ENCODE measurements around the gene HOXB4. TPM values are rescaled to one million over a fixed set of nuclear protein-coding genes. Genes with fewer than 3 reads are reported as not detected.

Gene HOXB4
- total RNA-seq, 1 donor from 2014 or later: 5.8 TPM

DNA sequence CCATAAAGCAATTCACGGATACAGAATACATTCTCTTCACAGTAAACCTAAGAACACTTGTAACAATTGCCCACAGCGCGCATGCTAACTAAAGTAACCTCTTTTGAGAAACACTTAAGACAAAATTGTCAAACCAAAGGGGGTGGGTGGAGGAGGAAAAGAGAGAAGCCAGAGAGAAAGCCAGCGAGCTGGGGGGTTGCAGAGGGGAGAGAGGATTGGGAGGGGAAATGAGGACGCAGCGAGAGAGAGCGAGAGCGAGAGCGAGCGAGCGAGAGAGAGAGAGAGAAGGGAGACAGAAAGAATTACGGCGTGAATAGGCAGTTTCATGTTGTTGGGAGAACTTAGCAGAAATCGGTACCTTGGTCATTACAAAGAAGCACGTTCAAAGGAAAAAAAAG is 34.3 kb upstream of the HOXB4 start:
- DNase-seq: no peak
- Histone ChIP-seq H3K9me3 (no peaks in the 10 kb centered on the region), H3K27me3 (ENCODE audit: low read depth) (peaks cover 98% of the 10 kb centered on the region)

DNA sequence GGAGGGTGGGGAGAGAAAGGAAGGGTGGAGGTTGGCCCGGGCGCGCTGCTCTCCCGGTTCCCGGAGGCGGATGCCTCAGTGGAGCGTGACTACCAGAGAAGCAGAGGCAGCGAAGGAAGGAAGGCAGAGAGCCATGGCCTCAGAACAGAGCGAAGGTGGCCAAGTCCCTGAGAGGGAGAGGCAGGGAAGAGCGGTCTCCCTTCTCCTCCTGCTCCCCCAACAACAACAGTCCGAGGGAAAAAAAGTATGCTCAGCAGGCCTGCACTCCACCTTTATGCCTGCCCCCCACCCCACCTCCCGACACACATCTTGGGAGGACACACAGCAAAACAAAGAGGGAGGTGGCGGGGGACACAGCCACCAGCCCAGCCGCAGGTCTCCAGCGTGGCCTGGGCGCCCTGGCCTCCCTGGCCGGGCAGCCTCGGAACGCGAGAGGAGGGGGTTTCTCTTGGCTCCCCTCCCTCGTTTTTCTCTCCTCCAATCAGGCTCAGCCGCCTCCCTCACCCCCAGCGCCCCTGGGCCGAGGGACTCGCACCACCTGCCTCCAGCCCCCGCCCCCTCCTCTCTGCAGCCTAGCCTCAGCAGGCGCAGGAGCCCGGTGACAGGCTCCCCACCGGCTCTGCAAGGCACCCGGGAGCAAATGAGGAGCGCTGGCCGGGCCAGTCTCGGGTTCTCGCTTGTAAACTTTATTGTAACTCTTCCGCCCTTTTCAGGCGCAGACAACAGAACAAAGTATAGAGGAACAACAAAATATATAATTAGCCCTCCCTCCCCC is 33.7 kb upstream of the HOXB4 start:
- peaks cover 98% of the 10 kb centered on the region for H3K27me3 ChIP-seq (ENCODE audit: low read depth)
- no peaks in the 10 kb centered on the region for H3K9me3 ChIP-seq
- TF ChIP-seq, protein P1, sequence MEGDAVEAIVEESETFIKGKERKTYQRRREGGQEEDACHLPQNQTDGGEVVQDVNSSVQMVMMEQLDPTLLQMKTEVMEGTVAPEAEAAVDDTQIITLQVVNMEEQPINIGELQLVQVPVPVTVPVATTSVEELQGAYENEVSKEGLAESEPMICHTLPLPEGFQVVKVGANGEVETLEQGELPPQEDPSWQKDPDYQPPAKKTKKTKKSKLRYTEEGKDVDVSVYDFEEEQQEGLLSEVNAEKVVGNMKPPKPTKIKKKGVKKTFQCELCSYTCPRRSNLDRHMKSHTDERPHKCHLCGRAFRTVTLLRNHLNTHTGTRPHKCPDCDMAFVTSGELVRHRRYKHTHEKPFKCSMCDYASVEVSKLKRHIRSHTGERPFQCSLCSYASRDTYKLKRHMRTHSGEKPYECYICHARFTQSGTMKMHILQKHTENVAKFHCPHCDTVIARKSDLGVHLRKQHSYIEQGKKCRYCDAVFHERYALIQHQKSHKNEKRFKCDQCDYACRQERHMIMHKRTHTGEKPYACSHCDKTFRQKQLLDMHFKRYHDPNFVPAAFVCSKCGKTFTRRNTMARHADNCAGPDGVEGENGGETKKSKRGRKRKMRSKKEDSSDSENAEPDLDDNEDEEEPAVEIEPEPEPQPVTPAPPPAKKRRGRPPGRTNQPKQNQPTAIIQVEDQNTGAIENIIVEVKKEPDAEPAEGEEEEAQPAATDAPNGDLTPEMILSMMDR (IDR thresholded peaks at IDR 0.05): no peak
- intact Hi-C loops (cut with DNase I): no loop called here
- H3K4me3 ChIP-seq: peak overlapping the region; percentile 64
- no peaks in the 10 kb centered on the region for H3K36me3 ChIP-seq
- DNase-seq: no peak
- H3K27ac ChIP-seq: no peak overlapping the region
- ATAC-seq: no peak
- peaks cover 38% of the 10 kb centered on the region for H3K4me1 ChIP-seq

More for the DNA sequence above, 34.3 kb upstream of the HOXB4 start:
- H3K27ac ChIP-seq: no peak overlapping the region
- no peaks in the 10 kb centered on the region for H3K36me3 ChIP-seq
- TF ChIP-seq, protein P1 (IDR thresholded peaks at IDR 0.05): no peak
- peaks cover 38% of the 10 kb centered on the region for H3K4me1 ChIP-seq
- ATAC-seq: no peak
- intact Hi-C loops (cut with DNase I): no loop called here
- H3K4me3 ChIP-seq: peak overlapping the region; percentile 64

DNA sequence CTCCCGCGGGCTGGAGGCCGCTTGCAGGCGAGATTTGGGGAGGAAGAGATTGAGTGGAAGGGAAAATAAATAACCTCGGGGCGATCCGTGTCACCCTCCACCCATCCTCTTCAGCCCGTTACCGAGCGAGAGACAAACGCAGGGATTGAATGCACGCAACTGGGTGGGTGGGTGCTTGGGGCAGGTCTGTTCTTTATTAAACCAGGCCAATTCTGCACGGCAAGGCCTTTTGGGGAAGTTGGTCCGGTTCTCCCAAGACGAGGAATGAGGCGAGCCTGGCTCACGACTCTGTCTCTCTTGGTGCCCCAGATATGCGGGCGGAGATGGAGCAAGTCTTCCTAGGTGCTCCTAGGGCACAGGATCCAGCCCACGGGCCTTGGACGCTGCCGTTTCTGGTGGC is 33.1 kb upstream of the HOXB4 start:
- no peaks in the 10 kb centered on the region for H3K36me3 ChIP-seq
- ATAC-seq: peak in 1 of 2 donors; percentile 25
- intact Hi-C loops (cut with DNase I): no loop called here
- DNase-seq: no peak
- H3K27me3 ChIP-seq (ENCODE audit: low read depth): peaks cover 98% of the 10 kb centered on the region
- H3K4me1 ChIP-seq: peaks cover 38% of the 10 kb centered on the region
- no peaks in the 10 kb centered on the region for H3K9me3 ChIP-seq
- H3K4me3 ChIP-seq: peak overlapping the region; percentile 64
- TF ChIP-seq, protein P1 (IDR thresholded peaks at IDR 0.05): no peak
- H3K27ac ChIP-seq: peak overlapping the region; percentile 66

DNA sequence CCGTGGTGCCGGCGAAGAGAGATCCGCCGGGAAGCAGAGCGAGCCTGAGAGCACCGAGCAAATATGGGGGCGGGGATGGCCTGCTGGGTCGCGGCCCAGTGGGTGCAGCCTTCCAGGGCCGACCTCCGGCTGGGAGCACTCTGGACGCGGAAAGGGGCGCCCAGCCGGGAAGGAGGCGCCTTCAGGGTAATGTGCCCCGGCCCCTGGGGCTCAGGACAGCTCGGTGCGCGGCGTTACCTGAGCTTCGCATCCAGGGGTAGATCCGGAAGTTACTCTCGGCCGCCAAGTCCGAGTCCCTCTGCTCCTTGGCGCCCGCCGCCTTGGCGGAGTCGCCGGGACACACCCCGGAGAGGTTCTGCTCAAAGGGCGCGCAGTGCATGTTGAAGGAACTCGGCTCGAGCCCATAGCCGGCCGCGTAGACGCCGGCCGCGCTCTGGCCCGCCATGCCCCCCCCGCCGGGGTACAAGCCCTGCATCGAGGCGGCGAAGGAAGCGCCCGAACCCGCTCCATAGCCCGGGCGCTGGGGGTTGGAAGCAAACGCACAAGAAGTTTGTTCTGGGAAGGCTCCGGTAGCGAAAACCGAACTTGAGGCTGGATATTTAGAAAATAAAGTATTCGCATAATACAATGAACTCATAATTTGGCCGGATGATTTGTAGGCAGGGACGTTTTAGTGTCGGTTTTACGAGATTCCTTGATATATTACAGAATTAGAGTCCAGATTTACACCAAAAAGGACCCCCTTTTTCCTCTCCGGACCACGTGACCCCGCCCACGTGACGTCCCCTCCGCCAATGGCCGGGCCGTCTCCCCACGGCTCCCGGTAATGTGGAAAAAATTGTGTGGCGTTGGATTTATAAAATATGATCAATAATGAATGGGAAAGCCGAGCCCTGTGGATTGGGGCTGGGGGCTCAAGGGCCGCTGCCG is 32.4 kb upstream of the HOXB4 start, which contains the start of gene HOXB7:
TSS of gene HOXB7 (minus strand) at position 736 of the 930 bp plus-strand sequence. CDS start at position 637, 99 bp downstream.
- TF ChIP-seq, protein P1 (IDR thresholded peaks at IDR 0.05): no peak
- DNase-seq (peak; percentile 67), ATAC-seq (peak; percentile 56 to 73)
- peak within 1 kb of the TSS; percentile 64 for H3K4me3 ChIP-seq
- intact Hi-C loops (cut with DNase I): no loop called here
- H3K27me3 ChIP-seq (ENCODE audit: low read depth): peaks cover 98% of the 10 kb centered on the region
- no peaks in the 10 kb centered on the region for H3K36me3 ChIP-seq
- peaks cover 38% of the 10 kb centered on the region for H3K4me1 ChIP-seq
- peak within 1 kb of the TSS; percentile 66 for H3K27ac ChIP-seq
- H3K9me3 ChIP-seq: no peaks in the 10 kb centered on the region

DNA sequence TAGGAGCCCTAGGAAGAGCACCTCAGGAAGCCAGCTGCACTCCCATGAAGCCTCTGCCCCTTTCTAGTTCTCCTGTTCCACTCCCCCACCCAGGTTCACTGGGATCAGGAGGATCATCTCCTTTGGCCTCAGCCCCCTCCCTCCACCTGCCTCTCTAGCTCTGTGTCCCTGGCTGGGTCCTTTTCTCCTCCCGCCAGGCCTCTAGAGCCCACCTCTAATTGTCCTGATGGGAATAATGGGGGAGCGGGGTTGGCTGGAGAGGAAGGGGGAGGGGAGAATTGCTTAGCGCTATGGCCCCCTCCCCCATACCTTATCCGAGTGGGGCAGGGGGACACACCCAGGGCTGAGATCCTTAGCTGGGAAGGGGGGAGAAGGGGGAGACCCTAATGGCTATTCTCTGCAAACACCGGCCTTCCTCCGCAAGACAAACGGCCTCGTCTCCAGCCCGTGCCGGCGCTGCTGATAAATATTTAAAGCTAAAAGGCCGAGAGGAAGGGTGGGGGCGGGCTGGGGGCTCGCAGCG is 31.7 kb upstream of the HOXB4 start:
- no peaks in the 10 kb centered on the region for H3K36me3 ChIP-seq
- peaks cover 99% of the 10 kb centered on the region for H3K27me3 ChIP-seq (ENCODE audit: low read depth)
- no peaks in the 10 kb centered on the region for H3K9me3 ChIP-seq
- intact Hi-C loops (cut with DNase I): no loop called here
- peak overlapping the region; percentile 64 for H3K4me3 ChIP-seq
- TF ChIP-seq, protein P1 (IDR thresholded peaks at IDR 0.05): no peak
- DNase-seq: no peak
- no peak for ATAC-seq
- peaks cover 38% of the 10 kb centered on the region for H3K4me1 ChIP-seq
- no peak overlapping the region for H3K27ac ChIP-seq
